Naive thymus-derived CD4-positive, alpha-beta T cell (primary cell): ENCODE data around the gene PCSK9. TPM values are rescaled to one million over a fixed set of nuclear protein-coding genes. Genes with fewer than 3 reads are reported as not detected.

Experiments
- ATAC-seq: fragments of 150-1000 bp; cut with Tn5 transposase; 2 replicates; pipeline ENCODE4 v1.10.0; 2021; ENCODE audit warnings: mild to moderate bottlenecking, moderate library complexity
- CTCF ChIA-PET: fragments of 350-600 bp; sonication (Branson Sonifier 250); formaldehyde crosslinking; loops from one replicate; lab custom pipeline; 2021; ENCODE audit warnings: antibody characterized with exemption; lab: Charles Lee
- POLR2A ChIA-PET: fragments of 350-600 bp; sonication (Branson Sonifier 250); formaldehyde crosslinking; loops from one replicate; lab custom pipeline; 2021; ENCODE audit warnings: antibody characterized with exemption, inconsistent platforms; lab: Charles Lee
- DNase-seq, 9 donors: peaks; one replicate each; pipeline versions ENCODE4 v3.0.0 to v3.0.0-alpha.2; 2020 to 2022; ENCODE audit warnings: mixed read lengths in 1 of 9
- H3K27ac ChIP-seq: one replicate; pipeline ENCODE4 v1.7.0; 2013; ENCODE audit warnings: mild to moderate bottlenecking, low read depth, low read length, moderate library complexity
- H3K27me3 ChIP-seq, 2 donors: one replicate each; pipeline ENCODE4 v1.7.0; 2013; ENCODE audit warnings: low read length in 2 of 2, mild to moderate bottlenecking in 2 of 2, moderate library complexity in 2 of 2; ENCODE audit not compliant: control insufficient read depth in 2 of 2, insufficient read depth in 2 of 2
- H3K36me3 ChIP-seq, 3 experiments: 1 replicate in 2 of 3; 2 replicates in 1 of 3; pipeline ENCODE4 v1.7.0; 2013; ENCODE audit warnings: low read length in 3 of 3, mild to moderate bottlenecking in 3 of 3, moderate library complexity in 1 of 3; ENCODE audit not compliant: insufficient read depth in 3 of 3, control insufficient read depth in 2 of 3
- H3K4me1 ChIP-seq, 2 donors: one replicate each; pipeline ENCODE4 v1.7.0; 2013; ENCODE audit warnings: low read length in 2 of 2, mild to moderate bottlenecking in 2 of 2, moderate library complexity in 1 of 2; ENCODE audit not compliant: control insufficient read depth in 2 of 2, insufficient read depth in 2 of 2
- H3K4me3 ChIP-seq: 2 replicates; pipeline ENCODE4 v1.7.0; 2013; ENCODE audit warnings: mild to moderate bottlenecking, low read length
- H3K9me3 ChIP-seq, 3 experiments: 1 replicate in 2 of 3; 2 replicates in 1 of 3; pipeline ENCODE4 v1.7.0; 2013; ENCODE audit warnings: low read length in 3 of 3; ENCODE audit not compliant: control insufficient read depth in 2 of 3
- H3K27ac Mint-ChIP-seq, 9 donors: one replicate each; pipeline ENCODE4 v1.8.0; 2020 to 2022; ENCODE audit warnings: mixed read lengths in 9 of 9, mild to moderate bottlenecking in 8 of 9, moderate library complexity in 5 of 9, inconsistent platforms in 2 of 9
- H3K27me3 Mint-ChIP-seq, 5 donors: one replicate each; pipeline ENCODE4 v1.8.0; 2021 to 2022; ENCODE audit warnings: mixed read lengths in 5 of 5, mild to moderate bottlenecking in 1 of 5
- H3K36me3 Mint-ChIP-seq, 5 donors: one replicate each; pipeline ENCODE4 v1.8.0; 2020 to 2022; ENCODE audit warnings: mixed read lengths in 5 of 5, mild to moderate bottlenecking in 3 of 5, inconsistent platforms in 1 of 5
- H3K4me1 Mint-ChIP-seq, 7 donors: one replicate each; pipeline ENCODE4 v1.8.0; 2020 to 2022; ENCODE audit warnings: mixed read lengths in 7 of 7, mild to moderate bottlenecking in 3 of 7, inconsistent platforms in 1 of 7
- H3K4me3 Mint-ChIP-seq, 10 donors: one replicate each; pipeline ENCODE4 v1.8.0; 2020 to 2022; ENCODE audit warnings: mild to moderate bottlenecking in 10 of 10, mixed read lengths in 10 of 10, moderate library complexity in 6 of 10, inconsistent platforms in 2 of 10
- H3K9me3 Mint-ChIP-seq, 11 donors: one replicate each; pipeline ENCODE4 v1.8.0; 2020 to 2022; ENCODE audit warnings: mixed read lengths in 11 of 11, mild to moderate bottlenecking in 4 of 11, inconsistent platforms in 1 of 11, moderate library complexity in 1 of 11
- intact Hi-C, 2 donors: fragments of 100-400 bp; cut with micrococcal nuclease; formaldehyde crosslinking; loops; one replicate each; pipeline ENCODE4 v1.15.1; 2023
- polyA plus RNA-seq, 2 donors: library from polyadenylated mRNA; unstranded; fragments of 300-500 nt; fragmentation: Illumina TruSeq; gene quantifications; one replicate each; pipeline ENCODE4 v1.2.3, GENCODE V29; 2021
- total RNA-seq, 6 experiments: library from RNA in 5 of 6; stranded (reverse) in 5 of 6; gene quantifications; 1 replicate in 5 of 6; 2 replicates in 1 of 6; pipeline ENCODE4 v1.2.3 and lab custom pipeline; 2021 to 2026

The PCSK9 gene
- total and polyA plus RNA-seq, 7 experiments from 2014 or later = not detected

- no peak for ATAC-seq
- no peaks in the 10 kb centered on the region for H3K36me3 Mint-ChIP-seq
- POLR2A ChIA-PET = no interaction called here
Measured at GRCh38 chr1:55052221-55053142, 13.1 kb downstream of the PCSK9 start.

DNA sequence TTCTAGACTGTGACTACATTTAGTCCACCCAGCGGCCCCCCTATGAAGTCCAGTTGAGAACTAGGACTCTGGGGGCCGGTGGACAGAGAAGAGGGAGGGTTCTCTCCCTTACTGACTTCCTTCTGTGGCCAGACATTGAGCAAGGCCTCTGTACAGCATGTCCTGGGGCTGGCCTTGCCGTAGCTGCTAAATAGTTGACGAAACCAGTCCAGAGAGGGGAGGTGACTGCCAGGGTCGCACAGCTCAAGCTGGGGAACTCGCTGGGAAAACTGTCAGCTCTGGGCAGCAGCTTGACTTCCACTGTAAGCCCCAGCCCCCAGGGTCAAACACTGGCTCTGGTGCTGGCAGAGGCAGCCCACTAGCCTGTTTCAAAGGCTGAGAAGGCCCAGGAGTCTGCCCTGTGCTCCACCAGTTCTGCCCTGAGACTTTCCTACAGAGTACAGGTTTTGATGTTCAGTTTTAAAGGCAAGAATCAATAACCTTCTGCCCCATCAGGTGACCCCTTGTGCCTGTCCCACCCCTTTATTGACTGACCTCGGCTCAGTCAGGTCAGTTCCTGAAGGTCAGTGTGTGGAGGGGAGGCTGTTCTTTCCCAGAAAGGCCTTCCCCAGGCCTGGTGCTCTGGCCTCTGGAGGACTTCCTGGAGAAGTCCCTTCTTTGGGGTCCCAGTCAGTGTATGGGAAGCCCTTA is 14.1 kb downstream of the PCSK9 start:
- Mint-ChIP-seq H3K4me1 (no peaks in the 10 kb centered on the region), H3K27me3 (no peaks in the 10 kb centered on the region), H3K36me3 (no peaks in the 10 kb centered on the region), H3K9me3 (no peaks in the 10 kb centered on the region), H3K4me3 (no peak overlapping the region), H3K27ac (no peak overlapping the region)
- CTCF ChIA-PET = no interaction called here
- H3K27me3 ChIP-seq = no peaks in the 10 kb centered on the region
- no peak for ATAC-seq
- POLR2A ChIA-PET = no interaction called here
- H3K36me3 ChIP-seq = no peaks in the 10 kb centered on the region
- no peaks in the 10 kb centered on the region for H3K4me1 ChIP-seq
- no peak overlapping the region for H3K27ac ChIP-seq
- H3K4me3 ChIP-seq = no peak overlapping the region
- no peak for DNase-seq
- no peaks in the 10 kb centered on the region for H3K9me3 ChIP-seq
- intact Hi-C loops = no loop called here

More at GRCh38 chr1:55052221-55053142, 13.1 kb downstream of the PCSK9 start:
- no peak overlapping the region for H3K27ac Mint-ChIP-seq
- Histone ChIP-seq H3K9me3 (no peaks in the 10 kb centered on the region), H3K36me3 (no peaks in the 10 kb centered on the region), H3K27ac (no peak overlapping the region), H3K4me1 (no peaks in the 10 kb centered on the region), H3K27me3 (no peaks in the 10 kb centered on the region), H3K4me3 (no peak overlapping the region)
- H3K27me3 Mint-ChIP-seq = no peaks in the 10 kb centered on the region
- intact Hi-C loops = no loop called here
- H3K4me1 Mint-ChIP-seq = no peaks in the 10 kb centered on the region
- DNase-seq = no peak
- H3K4me3 Mint-ChIP-seq = no peak overlapping the region
- no peaks in the 10 kb centered on the region for H3K9me3 Mint-ChIP-seq
- CTCF ChIA-PET = no interaction called here

DNA sequence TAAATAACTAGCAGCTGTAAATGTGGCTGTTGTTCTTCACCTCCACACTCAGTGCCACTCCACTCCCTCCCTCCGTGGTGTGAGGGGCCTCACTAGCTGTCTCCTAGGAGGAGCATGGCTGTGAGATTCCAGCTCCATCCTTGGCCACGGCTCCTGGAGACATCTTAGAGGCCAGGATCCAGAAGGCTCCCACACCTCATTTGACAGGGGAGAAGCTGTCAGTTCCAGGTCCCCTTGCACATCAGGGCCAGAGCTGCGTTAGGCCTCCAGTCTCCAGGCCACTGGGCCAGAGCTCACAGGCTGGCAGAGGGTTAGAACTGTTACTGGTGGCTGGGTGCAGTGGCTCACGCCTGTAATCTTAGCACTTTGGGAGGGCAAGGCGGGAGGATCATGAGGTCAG is 15.0 kb downstream of the PCSK9 start:
- no peaks in the 10 kb centered on the region for H3K4me1 ChIP-seq
- DNase-seq = no peak
- no peak overlapping the region for H3K27ac Mint-ChIP-seq
- H3K9me3 Mint-ChIP-seq = no peaks in the 10 kb centered on the region
- ChIA-PET POLR2A (no interaction called here), CTCF (no interaction called here)
- no peak overlapping the region for H3K4me3 ChIP-seq
- H3K9me3 ChIP-seq = no peaks in the 10 kb centered on the region
- no peaks in the 10 kb centered on the region for H3K36me3 Mint-ChIP-seq
- H3K4me3 Mint-ChIP-seq = no peak overlapping the region
- no peaks in the 10 kb centered on the region for H3K4me1 Mint-ChIP-seq
- H3K36me3 ChIP-seq = no peaks in the 10 kb centered on the region
- intact Hi-C loops = no loop called here
- no peak for ATAC-seq
- no peaks in the 10 kb centered on the region for H3K27me3 Mint-ChIP-seq
- H3K27me3 ChIP-seq = no peaks in the 10 kb centered on the region
- H3K27ac ChIP-seq = no peak overlapping the region

GRCh38 chr1:55055084-55055882 is 15.9 kb downstream of the PCSK9 start:
- H3K4me3 Mint-ChIP-seq = no peak overlapping the region
- Histone ChIP-seq H3K27me3 (no peaks in the 10 kb centered on the region), H3K27ac (no peak overlapping the region), H3K4me1 (no peaks in the 10 kb centered on the region), H3K36me3 (no peaks in the 10 kb centered on the region), H3K9me3 (no peaks in the 10 kb centered on the region), H3K4me3 (no peak overlapping the region)
- ChIA-PET POLR2A (no interaction called here), CTCF (no interaction called here)
- peaks cover 0 to 3% (median 0%) of the 10 kb centered on the region in 7 donors for H3K4me1 Mint-ChIP-seq
- H3K9me3 Mint-ChIP-seq = no peaks in the 10 kb centered on the region
- intact Hi-C loops = no loop called here
- no peaks in the 10 kb centered on the region for H3K27me3 Mint-ChIP-seq
- no peaks in the 10 kb centered on the region for H3K36me3 Mint-ChIP-seq
- H3K27ac Mint-ChIP-seq = no peak overlapping the region
- ATAC-seq = no peak
- DNase-seq = no peak

- H3K27me3 ChIP-seq = no peaks in the 10 kb centered on the region
- H3K4me3 ChIP-seq = no peak overlapping the region
- no peak overlapping the region for H3K27ac ChIP-seq
- Mint-ChIP-seq H3K36me3 (no peaks in the 10 kb centered on the region), H3K9me3 (no peaks in the 10 kb centered on the region), H3K4me3 (no peak overlapping the region), H3K4me1 (peaks cover 0 to 5% (median 0%) of the 10 kb centered on the region in 7 donors), H3K27ac (no peak overlapping the region), H3K27me3 (no peaks in the 10 kb centered on the region)
- H3K9me3 ChIP-seq = no peaks in the 10 kb centered on the region
- H3K36me3 ChIP-seq = no peaks in the 10 kb centered on the region
- intact Hi-C loops = no loop called here
- no peaks in the 10 kb centered on the region for H3K4me1 ChIP-seq
- ATAC-seq (no peak), DNase-seq (no peak)
- ChIA-PET POLR2A (no interaction called here), CTCF (no interaction called here)
Measured at GRCh38 chr1:55055951-55056631, 16.7 kb downstream of the PCSK9 start.

DNA sequence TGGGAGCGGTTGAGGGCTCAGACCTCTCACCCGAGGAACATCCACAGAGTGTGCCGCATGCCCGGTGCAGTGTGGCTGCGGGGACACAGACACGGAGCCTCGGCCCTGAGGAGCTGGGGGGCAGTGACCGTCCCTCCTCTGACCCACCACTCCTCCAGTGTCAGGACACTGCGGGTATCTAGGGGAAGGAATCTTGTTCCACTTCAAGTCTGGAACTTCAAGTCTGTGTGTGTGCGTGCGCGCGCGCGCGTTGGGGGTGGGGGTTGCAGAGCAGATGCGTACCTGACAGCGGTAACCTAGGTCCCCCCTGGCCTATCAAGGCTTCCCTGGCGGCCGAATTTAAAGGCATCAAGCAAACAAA is 17.3 kb downstream of the PCSK9 start:
- Mint-ChIP-seq H3K4me3 (no peak overlapping the region), H3K36me3 (no peaks in the 10 kb centered on the region), H3K27me3 (no peaks in the 10 kb centered on the region), H3K9me3 (no peaks in the 10 kb centered on the region), H3K27ac (no peak overlapping the region), H3K4me1 (peaks cover 0 to 5% (median 0%) of the 10 kb centered on the region in 7 donors)
- ChIA-PET CTCF (no interaction called here), POLR2A (no interaction called here)
- no peak for ATAC-seq
- H3K4me1 ChIP-seq = no peaks in the 10 kb centered on the region
- no peaks in the 10 kb centered on the region for H3K36me3 ChIP-seq
- H3K27me3 ChIP-seq = no peaks in the 10 kb centered on the region
- no peak overlapping the region for H3K27ac ChIP-seq
- intact Hi-C loops = no loop called here
- DNase-seq = no peak
- H3K9me3 ChIP-seq = no peaks in the 10 kb centered on the region
- H3K4me3 ChIP-seq = no peak overlapping the region
